Suprapubic skin (tissue), 4 donors: ENCODE measurements around the gene NRP2.

Experiments
- CTCF ChIP-seq, 2 donors: fragments of 200-600 bp in 1 of 2; fragments of 450-650 bp in 1 of 2; sonication (generic) in 1 of 2; IDR thresholded peaks; one replicate each; pipeline ENCODE4 v1.5.1; 2016 to 2019; ENCODE audit warnings: antibody characterized with exemption in 2 of 2, mild to moderate bottlenecking in 1 of 2, moderate library complexity in 1 of 2
- EP300 ChIP-seq: sonication (generic); formaldehyde crosslinking; IDR thresholded peaks from one replicate; pipeline ENCODE4 v1.6.1; 2017; ENCODE audit warnings: antibody characterized with exemption
- POLR2A ChIP-seq, 2 donors: fragments of 450-650 bp; IDR thresholded peaks; one replicate each; pipeline ENCODE4 v1.6.1; 2017; ENCODE audit warnings: antibody characterized with exemption in 2 of 2, mild to moderate bottlenecking in 2 of 2, moderate library complexity in 2 of 2
- POLR2AphosphoS5 ChIP-seq, 3 donors: sonication (generic); formaldehyde crosslinking; IDR thresholded peaks; one replicate each; pipeline ENCODE4 v1.6.1; 2017; ENCODE audit warnings: antibody characterized with exemption in 3 of 3

GRCh38 chr2:205688417-205689200 lies 6.3 kb downstream of the NRP2 start:
- TF ChIP-seq POLR2A (IDR thresholded peaks at IDR 0.05), result no peak
- no peak for TF ChIP-seq EP300
- no peak for TF ChIP-seq CTCF (IDR thresholded peaks at IDR 0.05)
- no peak for TF ChIP-seq POLR2AphosphoS5 (IDR thresholded peaks at IDR 0.05)
